ENCODE measurements around the gene NCS1. TPM values are rescaled to one million over a fixed set of nuclear protein-coding genes. Genes with fewer than 3 reads are reported as not detected.
A peak's percentile ranks its signal among the peaks of the same experiment; 100 is the strongest.

NCS1 gene
- total and polyA plus RNA-seq, 2 donors, result 5.4 to 6.9 TPM

GRCh38 chr9:130262771-130263170 lies 90.6 kb downstream of the NCS1 start:
- Histone ChIP-seq H3K4me3 (ENCODE audit: low read length in 2 of 2) (no peak overlapping the region), H3K27ac (ENCODE audit: low read depth in 1 of 2, low read length in 1 of 2) (no peak overlapping the region), H3K9me3 (ENCODE audit: control insufficient read depth in 2 of 2, insufficient read depth in 1 of 2, low read length in 1 of 2) (no peaks in the 10 kb centered on the region), H3K27me3 (ENCODE audit: control insufficient read depth in 2 of 2, insufficient read depth in 1 of 2, low read length in 1 of 2) (peaks cover 42 to 75% of the 10 kb centered on the region in 2 donors), H3K4me1 (ENCODE audit: control insufficient read depth in 2 of 2, insufficient read depth in 2 of 2, low read length in 2 of 2) (no peaks in the 10 kb centered on the region), H3K36me3 (ENCODE audit: control insufficient read depth in 2 of 2, insufficient read depth in 2 of 2, low read length in 1 of 2) (no peaks in the 10 kb centered on the region)
- no peak for DNase-seq (ENCODE audit: low read depth in 6 of 9, low spot score in 9 of 9)
- WGBS, result 85% methylated on average over 7 of the region's 7 CpGs

- DNase-seq (ENCODE audit: low read depth in 6 of 9, low spot score in 9 of 9), result no peak
- Histone ChIP-seq H3K4me3 (ENCODE audit: low read length in 2 of 2) (no peak overlapping the region), H3K9me3 (ENCODE audit: control insufficient read depth in 2 of 2, insufficient read depth in 1 of 2, low read length in 1 of 2) (no peaks in the 10 kb centered on the region), H3K27ac (ENCODE audit: low read depth in 1 of 2, low read length in 1 of 2) (no peak overlapping the region), H3K4me1 (ENCODE audit: control insufficient read depth in 2 of 2, insufficient read depth in 2 of 2, low read length in 2 of 2) (peaks cover 0 to 4% of the 10 kb centered on the region in 2 donors), H3K36me3 (ENCODE audit: control insufficient read depth in 2 of 2, insufficient read depth in 2 of 2, low read length in 1 of 2) (no peaks in the 10 kb centered on the region), H3K27me3 (ENCODE audit: control insufficient read depth in 2 of 2, insufficient read depth in 1 of 2, low read length in 1 of 2) (peaks cover 50 to 85% of the 10 kb centered on the region in 2 donors)
- WGBS, result 67% methylated on average over 10 of the region's 10 CpGs
Observed at GRCh38 chr9:130263601-130264413, 91.6 kb downstream of the NCS1 start.

- peaks cover 0 to 4% of the 10 kb centered on the region in 2 donors for H3K4me1 ChIP-seq (ENCODE audit: control insufficient read depth in 2 of 2, insufficient read depth in 2 of 2, low read length in 2 of 2)
- peaks cover 49 to 88% of the 10 kb centered on the region in 2 donors for H3K27me3 ChIP-seq (ENCODE audit: control insufficient read depth in 2 of 2, insufficient read depth in 1 of 2, low read length in 1 of 2)
- no peaks in the 10 kb centered on the region for H3K9me3 ChIP-seq (ENCODE audit: control insufficient read depth in 2 of 2, insufficient read depth in 1 of 2, low read length in 1 of 2)
- DNase-seq (ENCODE audit: low read depth in 6 of 9, low spot score in 9 of 9), result no peak
- no peak overlapping the region for H3K4me3 ChIP-seq (ENCODE audit: low read length in 2 of 2)
- H3K27ac ChIP-seq (ENCODE audit: low read depth in 1 of 2, low read length in 1 of 2), result no peak overlapping the region
- 61% methylated on average over 18 of the region's 18 CpGs for WGBS
- H3K36me3 ChIP-seq (ENCODE audit: control insufficient read depth in 2 of 2, insufficient read depth in 2 of 2, low read length in 1 of 2), result no peaks in the 10 kb centered on the region
Observed at GRCh38 chr9:130264414-130265350, 92.5 kb downstream of the NCS1 start.

GRCh38 chr9:130265431-130266235 lies 93.4 kb downstream of the NCS1 start, which contains the start of gene HMCN2:
Gene HMCN2, plus strand, starts transcription at chr9:130265760. Its CDS starts 119 bp downstream, at chr9:130265879.
- 2% methylated on average over 89 of the region's 89 CpGs for WGBS
- Histone ChIP-seq H3K27ac (ENCODE audit: low read depth in 1 of 2, low read length in 1 of 2) (no peak within 1 kb of the TSS), H3K9me3 (ENCODE audit: control insufficient read depth in 2 of 2, insufficient read depth in 1 of 2, low read length in 1 of 2) (no peaks in the 10 kb centered on the region), H3K27me3 (ENCODE audit: control insufficient read depth in 2 of 2, insufficient read depth in 1 of 2, low read length in 1 of 2) (peaks cover 49 to 90% of the 10 kb centered on the region in 2 donors), H3K36me3 (ENCODE audit: control insufficient read depth in 2 of 2, insufficient read depth in 2 of 2, low read length in 1 of 2) (no peaks in the 10 kb centered on the region), H3K4me1 (ENCODE audit: control insufficient read depth in 2 of 2, insufficient read depth in 2 of 2, low read length in 2 of 2) (peaks cover 0 to 4% of the 10 kb centered on the region in 2 donors), H3K4me3 (ENCODE audit: low read length in 2 of 2) (no peak within 1 kb of the TSS)
- DNase-seq (ENCODE audit: low read depth in 6 of 9, low spot score in 9 of 9), result no peak

- 33% methylated on average over 41 of the region's 41 CpGs for WGBS
- Histone ChIP-seq H3K4me3 (ENCODE audit: low read length in 2 of 2) (no peak overlapping the region), H3K27me3 (ENCODE audit: control insufficient read depth in 2 of 2, insufficient read depth in 1 of 2, low read length in 1 of 2) (peaks cover 49 to 86% of the 10 kb centered on the region in 2 donors), H3K9me3 (ENCODE audit: control insufficient read depth in 2 of 2, insufficient read depth in 1 of 2, low read length in 1 of 2) (no peaks in the 10 kb centered on the region), H3K4me1 (ENCODE audit: control insufficient read depth in 2 of 2, insufficient read depth in 2 of 2, low read length in 2 of 2) (peaks cover 0 to 4% of the 10 kb centered on the region in 2 donors), H3K36me3 (ENCODE audit: control insufficient read depth in 2 of 2, insufficient read depth in 2 of 2, low read length in 1 of 2) (no peaks in the 10 kb centered on the region), H3K27ac (ENCODE audit: low read depth in 1 of 2, low read length in 1 of 2) (no peak overlapping the region)
- DNase-seq (ENCODE audit: low read depth in 6 of 9, low spot score in 9 of 9), result no peak
Observed at GRCh38 chr9:130266236-130267098, 94.3 kb downstream of the NCS1 start.

- no peaks in the 10 kb centered on the region for H3K36me3 ChIP-seq (ENCODE audit: control insufficient read depth in 2 of 2, insufficient read depth in 2 of 2, low read length in 1 of 2)
- H3K4me3 ChIP-seq (ENCODE audit: low read length in 2 of 2), result no peak overlapping the region
- peaks cover 0 to 4% of the 10 kb centered on the region in 2 donors for H3K4me1 ChIP-seq (ENCODE audit: control insufficient read depth in 2 of 2, insufficient read depth in 2 of 2, low read length in 2 of 2)
- no peak for DNase-seq (ENCODE audit: low read depth in 6 of 9, low spot score in 9 of 9)
- H3K27ac ChIP-seq (ENCODE audit: low read depth in 1 of 2, low read length in 1 of 2), result no peak overlapping the region
- WGBS, result 90% methylated on average over 5 of the region's 5 CpGs
- H3K9me3 ChIP-seq (ENCODE audit: control insufficient read depth in 2 of 2, insufficient read depth in 1 of 2, low read length in 1 of 2), result no peaks in the 10 kb centered on the region
- peaks cover 49 to 76% of the 10 kb centered on the region in 2 donors for H3K27me3 ChIP-seq (ENCODE audit: control insufficient read depth in 2 of 2, insufficient read depth in 1 of 2, low read length in 1 of 2)
Observed at GRCh38 chr9:130267930-130268329, 95.7 kb downstream of the NCS1 start.

- Histone ChIP-seq H3K4me1 (ENCODE audit: control insufficient read depth in 2 of 2, insufficient read depth in 2 of 2, low read length in 2 of 2) (peaks cover 0 to 4% of the 10 kb centered on the region in 2 donors), H3K36me3 (ENCODE audit: control insufficient read depth in 2 of 2, insufficient read depth in 2 of 2, low read length in 1 of 2) (no peaks in the 10 kb centered on the region), H3K27ac (ENCODE audit: low read depth in 1 of 2, low read length in 1 of 2) (peak overlapping the region; percentile 6 to 49), H3K9me3 (ENCODE audit: control insufficient read depth in 2 of 2, insufficient read depth in 1 of 2, low read length in 1 of 2) (no peaks in the 10 kb centered on the region), H3K4me3 (ENCODE audit: low read length in 2 of 2) (no peak overlapping the region), H3K27me3 (ENCODE audit: control insufficient read depth in 2 of 2, insufficient read depth in 1 of 2, low read length in 1 of 2) (peaks cover 46 to 68% of the 10 kb centered on the region in 2 donors)
- 43% methylated on average over 16 of the region's 16 CpGs for WGBS
- DNase-seq (ENCODE audit: low read depth in 6 of 9, low spot score in 9 of 9), result peak in 1 of 9 donors; percentile 15
Observed at GRCh38 chr9:130268521-130269211, 96.5 kb downstream of the NCS1 start.
